COR-L47 (cell line): ENCODE data around the gene VEGFB.

Experiments
- DNase-seq: peaks from one replicate; lab custom pipeline; 2025; lab: John Stamatoyannopoulos, UW

The VEGFB gene

GRCh38 chr11:64262271-64263002 is 28.1 kb downstream of the VEGFB start:
- no peak for DNase-seq

DNA sequence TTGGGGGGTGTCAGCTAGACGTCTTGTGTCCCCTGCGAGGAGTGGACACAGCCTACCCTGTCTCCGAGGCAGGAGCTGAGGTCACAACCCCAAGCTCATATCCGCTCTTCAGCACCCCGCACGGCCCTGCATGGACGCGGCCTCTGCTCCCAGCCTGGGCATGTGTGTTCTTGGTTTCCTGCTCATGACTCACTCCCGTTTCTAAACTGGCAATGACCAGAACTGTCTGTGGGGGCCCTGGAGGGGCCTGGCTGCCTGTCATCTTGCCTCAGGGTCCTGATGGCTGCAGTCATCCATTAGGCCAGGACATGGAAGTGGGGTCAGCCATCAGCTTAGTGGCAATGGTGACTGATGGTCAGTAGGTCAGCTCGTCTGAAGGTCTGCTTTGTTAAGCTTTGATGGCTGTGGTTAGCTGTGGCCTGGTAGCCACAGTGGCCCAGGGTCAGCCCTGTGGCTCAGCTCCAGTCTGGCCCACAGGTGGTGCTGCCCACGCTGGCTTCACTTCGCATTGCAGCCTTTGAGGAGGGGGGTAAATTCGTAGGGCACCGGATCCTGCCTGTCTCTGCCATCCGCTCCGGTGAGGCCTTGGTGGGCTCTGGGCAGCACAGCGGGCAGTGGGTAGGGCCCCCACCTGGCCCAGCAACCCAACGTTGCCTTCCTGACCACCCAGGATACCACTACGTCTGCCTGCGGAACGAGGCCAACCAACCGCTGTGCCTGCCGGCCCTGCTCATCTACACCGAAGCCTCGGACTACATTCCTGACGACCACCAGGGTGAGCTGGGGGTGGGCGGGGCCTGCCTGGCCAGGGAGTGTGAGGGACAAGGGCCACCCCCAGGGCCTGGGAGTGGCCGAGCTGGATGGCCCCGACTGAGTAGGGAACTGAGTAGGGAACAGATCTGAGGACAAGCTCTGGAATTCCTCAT is 28.9 kb downstream of the VEGFB start:
- DNase-seq, result no peak

GRCh38 chr11:64263947-64264317 is 29.5 kb downstream of the VEGFB start:
- DNase-seq, result no peak

- DNase-seq, result no peak
Measured at GRCh38 chr11:64264371-64264852, 30.0 kb downstream of the VEGFB start.

GRCh38 chr11:64265176-64266160 is 31.1 kb downstream of the VEGFB start:
- no peak for DNase-seq

- no peak for DNase-seq
Measured at GRCh38 chr11:64266339-64266738, 32.0 kb downstream of the VEGFB start.

DNA sequence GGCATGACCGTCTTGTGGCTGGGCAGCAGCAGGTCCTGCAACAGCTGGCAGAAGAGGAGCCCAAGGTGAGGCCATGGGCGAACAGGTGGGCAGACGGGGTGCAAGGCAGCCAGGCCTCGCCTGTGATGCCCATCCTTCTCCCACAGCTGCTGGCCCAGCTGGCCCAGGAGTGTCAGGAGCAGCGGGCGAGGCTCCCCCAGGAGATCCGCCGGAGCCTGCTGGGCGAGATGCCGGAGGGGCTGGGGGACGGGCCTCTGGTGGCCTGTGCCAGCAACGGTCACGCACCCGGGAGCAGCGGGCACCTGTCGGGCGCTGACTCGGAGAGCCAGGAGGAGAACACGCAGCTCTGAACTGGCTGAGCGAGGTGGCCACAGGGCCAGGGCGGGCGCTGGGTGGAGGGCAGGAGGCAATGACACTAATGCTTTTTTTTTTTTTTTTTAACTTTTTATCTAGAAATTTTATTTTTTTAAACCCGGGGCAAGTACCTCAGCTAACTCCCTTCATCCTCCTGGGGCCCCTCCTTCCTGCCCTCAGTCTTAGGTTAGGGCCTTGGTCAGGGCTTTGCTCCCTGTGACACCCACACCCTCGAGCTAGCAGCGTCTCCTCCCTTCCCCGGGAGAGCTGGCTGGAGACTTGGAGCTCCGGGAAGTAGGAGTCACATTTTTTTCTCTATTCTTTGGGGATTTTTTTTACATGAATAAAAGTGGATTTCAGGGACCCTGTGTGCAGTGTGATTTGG is 33.0 kb downstream of the VEGFB start:
- DNase-seq, result no peak

- no peak for DNase-seq
Measured at GRCh38 chr11:64268025-64268892, 33.9 kb downstream of the VEGFB start.

- no peak for DNase-seq
Measured at GRCh38 chr11:64268893-64269539, 34.6 kb downstream of the VEGFB start.

- peak; percentile 99 for DNase-seq
Measured at GRCh38 chr11:64269540-64270220, 35.3 kb downstream of the VEGFB start.

- DNase-seq, result no peak
Measured at GRCh38 chr11:64275031-64275800, 40.8 kb downstream of the VEGFB start.

GRCh38 chr11:64275841-64276240 is 41.5 kb downstream of the VEGFB start:
- DNase-seq, result no peak

GRCh38 chr11:64276653-64277431 is 42.5 kb downstream of the VEGFB start:
- DNase-seq, result no peak

- no peak for DNase-seq
Measured at GRCh38 chr11:64278576-64279190, 44.3 kb downstream of the VEGFB start.

- no peak for DNase-seq
Measured at GRCh38 chr11:64281957-64282770, 47.8 kb downstream of the VEGFB start.

GRCh38 chr11:64283092-64283491 is 48.7 kb downstream of the VEGFB start:
- DNase-seq, result no peak
